ENCODE results near the gene TPT1.
A peak's percentile ranks its signal among the peaks of the same experiment; 100 is the strongest.

DNA sequence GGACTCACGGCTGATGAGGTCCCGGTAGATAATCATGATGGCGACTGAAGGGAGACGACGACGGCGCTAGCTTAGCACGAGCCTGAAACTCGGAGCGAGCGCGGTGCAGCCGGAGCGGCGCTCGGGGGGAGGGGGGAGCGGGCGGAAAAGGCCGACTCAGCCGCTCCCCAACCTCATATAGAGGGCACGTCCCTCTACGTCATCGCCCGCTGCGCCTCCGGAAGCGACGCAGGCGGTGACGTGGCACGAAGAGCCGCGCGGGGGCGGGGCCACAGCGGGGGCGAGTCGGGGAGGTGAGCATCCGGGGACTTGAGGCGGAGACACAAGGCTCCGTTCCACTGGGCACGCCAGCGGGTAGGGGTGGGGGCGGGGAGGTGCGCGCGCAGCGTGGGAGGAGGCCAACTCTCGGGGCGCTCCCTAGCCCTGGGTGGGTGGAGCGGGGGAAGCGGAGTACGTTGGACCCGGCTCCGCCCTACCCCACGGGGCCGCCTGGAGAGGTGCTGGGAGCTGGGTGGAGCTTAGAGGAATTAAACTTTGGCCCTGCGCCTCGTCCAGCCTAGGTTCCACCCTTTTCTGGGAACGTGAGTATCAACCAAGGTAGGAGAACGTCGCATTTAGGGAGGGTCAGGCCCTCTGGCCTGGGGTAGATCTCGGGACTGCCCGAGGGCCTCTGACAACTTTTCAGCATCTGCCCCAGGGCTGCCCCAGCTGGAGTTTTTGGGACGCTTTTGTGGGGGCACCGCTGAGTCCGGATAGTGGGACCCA, at the start of gene TPT1:
- TF ChIP-seq, protein P1, sequence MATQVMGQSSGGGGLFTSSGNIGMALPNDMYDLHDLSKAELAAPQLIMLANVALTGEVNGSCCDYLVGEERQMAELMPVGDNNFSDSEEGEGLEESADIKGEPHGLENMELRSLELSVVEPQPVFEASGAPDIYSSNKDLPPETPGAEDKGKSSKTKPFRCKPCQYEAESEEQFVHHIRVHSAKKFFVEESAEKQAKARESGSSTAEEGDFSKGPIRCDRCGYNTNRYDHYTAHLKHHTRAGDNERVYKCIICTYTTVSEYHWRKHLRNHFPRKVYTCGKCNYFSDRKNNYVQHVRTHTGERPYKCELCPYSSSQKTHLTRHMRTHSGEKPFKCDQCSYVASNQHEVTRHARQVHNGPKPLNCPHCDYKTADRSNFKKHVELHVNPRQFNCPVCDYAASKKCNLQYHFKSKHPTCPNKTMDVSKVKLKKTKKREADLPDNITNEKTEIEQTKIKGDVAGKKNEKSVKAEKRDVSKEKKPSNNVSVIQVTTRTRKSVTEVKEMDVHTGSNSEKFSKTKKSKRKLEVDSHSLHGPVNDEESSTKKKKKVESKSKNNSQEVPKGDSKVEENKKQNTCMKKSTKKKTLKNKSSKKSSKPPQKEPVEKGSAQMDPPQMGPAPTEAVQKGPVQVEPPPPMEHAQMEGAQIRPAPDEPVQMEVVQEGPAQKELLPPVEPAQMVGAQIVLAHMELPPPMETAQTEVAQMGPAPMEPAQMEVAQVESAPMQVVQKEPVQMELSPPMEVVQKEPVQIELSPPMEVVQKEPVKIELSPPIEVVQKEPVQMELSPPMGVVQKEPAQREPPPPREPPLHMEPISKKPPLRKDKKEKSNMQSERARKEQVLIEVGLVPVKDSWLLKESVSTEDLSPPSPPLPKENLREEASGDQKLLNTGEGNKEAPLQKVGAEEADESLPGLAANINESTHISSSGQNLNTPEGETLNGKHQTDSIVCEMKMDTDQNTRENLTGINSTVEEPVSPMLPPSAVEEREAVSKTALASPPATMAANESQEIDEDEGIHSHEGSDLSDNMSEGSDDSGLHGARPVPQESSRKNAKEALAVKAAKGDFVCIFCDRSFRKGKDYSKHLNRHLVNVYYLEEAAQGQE (IDR thresholded peaks at IDR 0.05), result no peak; the same call in 1 of the 2 replicates
- TF ChIP-seq HOXB13 (CRISPR knock-in tag; IDR thresholded peaks at IDR 0.05; ENCODE audit: low read depth) (no peak), ZNF302 (CRISPR knock-in tag; IDR thresholded peaks at IDR 0.05) (no peak), ZFP36 (IDR thresholded peaks at IDR 0.05; ENCODE audit: borderline replicate concordance, partially characterized antibody) (no peak), POLR2A (IDR thresholded peaks at IDR 0.05; ENCODE audit: low read length) (peak; percentile 91), RARB (CRISPR knock-in tag; IDR thresholded peaks at IDR 0.05) (no peak), KDM1A (IDR thresholded peaks at IDR 0.05; ENCODE audit: low read depth) (no peak), EP300 (IDR thresholded peaks at IDR 0.05) (0 out of 5 replicates have a peak, but pooled peaks of 1 of the 2 experiments have one; percentile 36), GATA3 (IDR thresholded peaks at IDR 0.05; ENCODE audit: borderline replicate concordance) (no peak), HEYL (CRISPR knock-in tag; IDR thresholded peaks at IDR 0.05) (no peak), USF2 (IDR thresholded peaks at IDR 0.05) (no peak), RAD21 (conservative IDR thresholded peaks at IDR 0.05 in 1 of 2, IDR thresholded peaks at IDR 0.05 in 1 of 2) (no peak), CHD2 (IDR thresholded peaks at IDR 0.05; ENCODE audit: low read length, partially characterized antibody) (no peak)
- TF ChIP-seq, protein P2, sequence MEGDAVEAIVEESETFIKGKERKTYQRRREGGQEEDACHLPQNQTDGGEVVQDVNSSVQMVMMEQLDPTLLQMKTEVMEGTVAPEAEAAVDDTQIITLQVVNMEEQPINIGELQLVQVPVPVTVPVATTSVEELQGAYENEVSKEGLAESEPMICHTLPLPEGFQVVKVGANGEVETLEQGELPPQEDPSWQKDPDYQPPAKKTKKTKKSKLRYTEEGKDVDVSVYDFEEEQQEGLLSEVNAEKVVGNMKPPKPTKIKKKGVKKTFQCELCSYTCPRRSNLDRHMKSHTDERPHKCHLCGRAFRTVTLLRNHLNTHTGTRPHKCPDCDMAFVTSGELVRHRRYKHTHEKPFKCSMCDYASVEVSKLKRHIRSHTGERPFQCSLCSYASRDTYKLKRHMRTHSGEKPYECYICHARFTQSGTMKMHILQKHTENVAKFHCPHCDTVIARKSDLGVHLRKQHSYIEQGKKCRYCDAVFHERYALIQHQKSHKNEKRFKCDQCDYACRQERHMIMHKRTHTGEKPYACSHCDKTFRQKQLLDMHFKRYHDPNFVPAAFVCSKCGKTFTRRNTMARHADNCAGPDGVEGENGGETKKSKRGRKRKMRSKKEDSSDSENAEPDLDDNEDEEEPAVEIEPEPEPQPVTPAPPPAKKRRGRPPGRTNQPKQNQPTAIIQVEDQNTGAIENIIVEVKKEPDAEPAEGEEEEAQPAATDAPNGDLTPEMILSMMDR (IDR thresholded peaks at IDR 0.05), result no peak

Data from A549 (cell line).